Neural cell (in vitro differentiated cells): ENCODE measurements around the gene SLX4IP. TPM values are rescaled to one million over a fixed set of nuclear protein-coding genes. Genes with fewer than 3 reads are reported as not detected.

Experiments used
- H2AFZ ChIP-seq: fragments of 200-600, 300-800 bp; sonication (generic), shearing (Covaris generic); 2 replicates; pipeline ENCODE4 v1.6.0; 2014; ENCODE audit warnings: low read depth, mild to moderate bottlenecking, antibody characterized with exemption, low read length, moderate library complexity
- H3F3A ChIP-seq: fragments of 200-600 bp; shearing (Covaris generic); 2 replicates; pipeline ENCODE4 v1.6.1; 2016; ENCODE audit warnings: mild to moderate bottlenecking, moderate library complexity, mixed read lengths, antibody characterized with exemption, low read length; ENCODE audit not compliant: insufficient read depth, poor library complexity, severe bottlenecking
- H3K27ac ChIP-seq: fragments of 200-600, 300-800 bp; sonication (generic), shearing (Covaris generic); 2 replicates; pipeline ENCODE4 v1.5.1; 2014; ENCODE audit warnings: mild to moderate bottlenecking, low read length, moderate library complexity
- H3K27me3 ChIP-seq: fragments of 300-800, 200-600 bp; sonication (generic), shearing (Covaris generic); 2 replicates; pipeline ENCODE4 v1.6.0; 2014; ENCODE audit warnings: mild to moderate bottlenecking, low read depth, low read length, moderate library complexity; ENCODE audit not compliant: insufficient read depth
- H3K36me3 ChIP-seq: fragments of 300-800, 200-600 bp; sonication (generic), shearing (Covaris generic); 2 replicates; pipeline ENCODE4 v1.5.1; 2014; ENCODE audit warnings: mild to moderate bottlenecking, antibody characterized with exemption, low read length, moderate library complexity; ENCODE audit not compliant: insufficient read depth
- H3K4me2 ChIP-seq: fragments of 300-800, 200-600 bp; sonication (generic), shearing (Covaris generic); 2 replicates; pipeline ENCODE4 v1.6.0; 2014; ENCODE audit warnings: mild to moderate bottlenecking, low read length
- H3K4me3 ChIP-seq: fragments of 300-800, 200-600 bp; sonication (generic), shearing (Covaris generic); 2 replicates; pipeline ENCODE4 v1.5.1; 2014; ENCODE audit warnings: mild to moderate bottlenecking, low read length, moderate library complexity
- H3K79me2 ChIP-seq: fragments of 200-600 bp; shearing (Covaris generic); replicated peaks from 2 replicates; pipeline ENCODE4 v1.6.0; 2014; ENCODE audit warnings: mild to moderate bottlenecking, low read length, moderate library complexity; ENCODE audit not compliant: insufficient read depth
- H3K9ac ChIP-seq: fragments of 300-800, 200-600 bp; sonication (generic), shearing (Covaris generic); 2 replicates; pipeline ENCODE4 v1.6.1; 2016; ENCODE audit warnings: mild to moderate bottlenecking, low read length, mixed read lengths
- H3K9me2 ChIP-seq: fragments of 200-600 bp; shearing (Covaris generic); 2 replicates; pipeline ENCODE4 v1.6.1; 2016; ENCODE audit warnings: mild to moderate bottlenecking, low read length, mixed read lengths; ENCODE audit not compliant: insufficient read depth
- H3K9me3 ChIP-seq: fragments of 200-600, 300-800 bp; sonication (generic), shearing (Covaris generic); 2 replicates; pipeline ENCODE4 v1.6.1; 2016; ENCODE audit warnings: mild to moderate bottlenecking, mixed run types, low read length, moderate library complexity, mixed read lengths
- H4K20me1 ChIP-seq: fragments of 200-600 bp; shearing (Covaris generic); 2 replicates; pipeline ENCODE4 v1.6.1; 2016; ENCODE audit warnings: mild to moderate bottlenecking, mixed run types; ENCODE audit not compliant: insufficient read depth
- EP300 ChIP-seq: fragments of 450-650 bp; conservative IDR thresholded peaks from 2 replicates; pipeline ENCODE4 v1.6.1; 2014; ENCODE audit warnings: antibody characterized with exemption, mild to moderate bottlenecking, moderate library complexity; ENCODE audit not compliant: poor library complexity, severe bottlenecking
- EZH2 ChIP-seq: fragments of 200-600, 300-800 bp; shearing (Covaris generic), sonication (generic); IDR thresholded peaks from 2 replicates; pipeline ENCODE4 v1.6.1; 2014; ENCODE audit warnings: antibody characterized with exemption, low read length, borderline replicate concordance, mild to moderate bottlenecking; ENCODE audit not compliant: insufficient read depth, poor library complexity, severe bottlenecking
- MXI1 ChIP-seq: fragments of 450-650 bp; conservative IDR thresholded peaks from 2 replicates; pipeline ENCODE4 v1.6.1; 2014; ENCODE audit warnings: antibody characterized with exemption, mild to moderate bottlenecking; ENCODE audit not compliant: poor library complexity, severe bottlenecking
- POLR2AphosphoS5 ChIP-seq: IDR thresholded peaks from 2 replicates; pipeline ENCODE4 v1.6.1; 2012
- RAD21 ChIP-seq: fragments of 450-650 bp; conservative IDR thresholded peaks from 2 replicates; pipeline ENCODE4 v1.6.1; 2014; ENCODE audit warnings: antibody characterized with exemption, mild to moderate bottlenecking, moderate library complexity
- SMC3 ChIP-seq: fragments of 450-650 bp; conservative IDR thresholded peaks from 2 replicates; pipeline ENCODE4 v1.6.1; 2014; ENCODE audit warnings: antibody characterized with exemption, mild to moderate bottlenecking, moderate library complexity; ENCODE audit not compliant: poor library complexity
- TAF1 ChIP-seq: IDR thresholded peaks from 2 replicates; pipeline ENCODE4 v1.6.1; 2012; ENCODE audit warnings: low read depth
- polyA plus RNA-seq: library from polyadenylated mRNA; depleted of rRNA; stranded (reverse); fragments of >200 nt; gene quantifications from 2 replicates; pipeline ENCODE4 v1.2.3, GENCODE V29; 2014
- TF ChIP-seq, protein P1 (sequence below): IDR thresholded peaks from 2 replicates; pipeline ENCODE4 v1.6.1; 2012; ENCODE audit warnings: borderline replicate concordance
- TF ChIP-seq, protein P2 (sequence below): fragments of 450-650 bp; IDR thresholded peaks from 2 replicates; pipeline ENCODE4 v1.5.1; 2014; ENCODE audit warnings: antibody characterized with exemption, mild to moderate bottlenecking, moderate library complexity; ENCODE audit not compliant: poor library complexity, severe bottlenecking

Gene SLX4IP
- polyA plus RNA-seq, 1 donor from 2014 or later, result 6.4 TPM

DNA sequence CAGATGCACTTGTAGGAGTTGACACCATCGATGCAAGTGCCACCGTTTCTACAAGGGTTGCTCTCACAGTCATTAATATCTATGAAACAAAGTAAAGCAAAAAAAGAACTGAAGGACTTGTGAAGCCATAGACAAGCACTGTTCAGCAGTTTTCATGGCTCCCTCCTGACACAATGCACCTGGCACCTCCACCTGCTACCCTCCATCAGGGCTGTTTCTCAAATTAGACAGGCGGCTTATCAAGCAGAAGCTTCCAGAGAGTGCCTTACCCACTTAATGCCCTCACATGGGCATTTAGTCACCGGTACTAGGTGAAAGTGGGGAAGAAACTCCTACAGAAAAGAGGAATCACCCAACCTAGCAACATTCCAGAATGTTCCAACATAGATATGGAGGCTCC is 210.9 kb downstream of the SLX4IP start:
- Histone ChIP-seq H3K27ac (no peak overlapping the region), H3K36me3 (peaks cover 25% of the 10 kb centered on the region), H3F3A (no peaks in the 10 kb centered on the region), H3K4me3 (no peak overlapping the region), H3K4me2 (no peak overlapping the region), H3K9ac (no peak overlapping the region), H3K27me3 (no peaks in the 10 kb centered on the region), H3K9me3 (no peaks in the 10 kb centered on the region), H3K79me2 (no peaks in the 10 kb centered on the region), H2AFZ (no peak overlapping the region), H4K20me1 (no peaks in the 10 kb centered on the region), H3K9me2 (no peaks in the 10 kb centered on the region)
- TF ChIP-seq, protein P1, sequence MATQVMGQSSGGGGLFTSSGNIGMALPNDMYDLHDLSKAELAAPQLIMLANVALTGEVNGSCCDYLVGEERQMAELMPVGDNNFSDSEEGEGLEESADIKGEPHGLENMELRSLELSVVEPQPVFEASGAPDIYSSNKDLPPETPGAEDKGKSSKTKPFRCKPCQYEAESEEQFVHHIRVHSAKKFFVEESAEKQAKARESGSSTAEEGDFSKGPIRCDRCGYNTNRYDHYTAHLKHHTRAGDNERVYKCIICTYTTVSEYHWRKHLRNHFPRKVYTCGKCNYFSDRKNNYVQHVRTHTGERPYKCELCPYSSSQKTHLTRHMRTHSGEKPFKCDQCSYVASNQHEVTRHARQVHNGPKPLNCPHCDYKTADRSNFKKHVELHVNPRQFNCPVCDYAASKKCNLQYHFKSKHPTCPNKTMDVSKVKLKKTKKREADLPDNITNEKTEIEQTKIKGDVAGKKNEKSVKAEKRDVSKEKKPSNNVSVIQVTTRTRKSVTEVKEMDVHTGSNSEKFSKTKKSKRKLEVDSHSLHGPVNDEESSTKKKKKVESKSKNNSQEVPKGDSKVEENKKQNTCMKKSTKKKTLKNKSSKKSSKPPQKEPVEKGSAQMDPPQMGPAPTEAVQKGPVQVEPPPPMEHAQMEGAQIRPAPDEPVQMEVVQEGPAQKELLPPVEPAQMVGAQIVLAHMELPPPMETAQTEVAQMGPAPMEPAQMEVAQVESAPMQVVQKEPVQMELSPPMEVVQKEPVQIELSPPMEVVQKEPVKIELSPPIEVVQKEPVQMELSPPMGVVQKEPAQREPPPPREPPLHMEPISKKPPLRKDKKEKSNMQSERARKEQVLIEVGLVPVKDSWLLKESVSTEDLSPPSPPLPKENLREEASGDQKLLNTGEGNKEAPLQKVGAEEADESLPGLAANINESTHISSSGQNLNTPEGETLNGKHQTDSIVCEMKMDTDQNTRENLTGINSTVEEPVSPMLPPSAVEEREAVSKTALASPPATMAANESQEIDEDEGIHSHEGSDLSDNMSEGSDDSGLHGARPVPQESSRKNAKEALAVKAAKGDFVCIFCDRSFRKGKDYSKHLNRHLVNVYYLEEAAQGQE, result no peak
- TF ChIP-seq MXI1 (no peak), EZH2 (no peak), SMC3 (no peak), EP300 (no peak), TAF1 (no peak), POLR2AphosphoS5 (no peak), RAD21 (no peak)
- TF ChIP-seq, protein P2, sequence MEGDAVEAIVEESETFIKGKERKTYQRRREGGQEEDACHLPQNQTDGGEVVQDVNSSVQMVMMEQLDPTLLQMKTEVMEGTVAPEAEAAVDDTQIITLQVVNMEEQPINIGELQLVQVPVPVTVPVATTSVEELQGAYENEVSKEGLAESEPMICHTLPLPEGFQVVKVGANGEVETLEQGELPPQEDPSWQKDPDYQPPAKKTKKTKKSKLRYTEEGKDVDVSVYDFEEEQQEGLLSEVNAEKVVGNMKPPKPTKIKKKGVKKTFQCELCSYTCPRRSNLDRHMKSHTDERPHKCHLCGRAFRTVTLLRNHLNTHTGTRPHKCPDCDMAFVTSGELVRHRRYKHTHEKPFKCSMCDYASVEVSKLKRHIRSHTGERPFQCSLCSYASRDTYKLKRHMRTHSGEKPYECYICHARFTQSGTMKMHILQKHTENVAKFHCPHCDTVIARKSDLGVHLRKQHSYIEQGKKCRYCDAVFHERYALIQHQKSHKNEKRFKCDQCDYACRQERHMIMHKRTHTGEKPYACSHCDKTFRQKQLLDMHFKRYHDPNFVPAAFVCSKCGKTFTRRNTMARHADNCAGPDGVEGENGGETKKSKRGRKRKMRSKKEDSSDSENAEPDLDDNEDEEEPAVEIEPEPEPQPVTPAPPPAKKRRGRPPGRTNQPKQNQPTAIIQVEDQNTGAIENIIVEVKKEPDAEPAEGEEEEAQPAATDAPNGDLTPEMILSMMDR, result no peak

DNA sequence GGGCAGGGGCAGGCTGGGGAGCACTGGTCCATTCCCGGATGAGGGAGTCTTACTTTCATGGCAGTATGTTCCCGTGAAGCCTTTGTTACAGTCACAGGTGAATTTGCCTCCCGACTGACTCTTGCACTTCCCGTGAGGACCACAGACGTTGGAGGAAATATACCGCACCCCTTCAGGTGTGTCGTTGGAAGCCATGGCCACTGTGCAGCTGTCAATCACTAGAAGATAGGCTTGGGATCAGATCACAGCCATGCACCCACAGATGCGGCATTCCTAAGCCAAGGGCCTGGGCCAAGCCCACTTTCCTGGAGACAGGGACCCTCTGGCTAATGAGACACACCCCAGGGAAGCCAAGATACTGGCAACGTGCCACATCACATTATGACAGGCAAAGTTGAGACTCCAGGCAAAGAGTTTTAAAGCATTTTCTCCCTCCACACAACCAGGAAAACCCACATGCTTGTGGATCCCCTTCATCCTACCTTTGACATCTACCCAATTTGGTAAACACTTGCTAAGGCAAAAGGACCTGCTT is 211.8 kb downstream of the SLX4IP start:
- Histone ChIP-seq H4K20me1 (no peaks in the 10 kb centered on the region), H3K9me2 (no peaks in the 10 kb centered on the region), H3K27ac (no peak overlapping the region), H3K9me3 (no peaks in the 10 kb centered on the region), H3K27me3 (no peaks in the 10 kb centered on the region), H3K9ac (no peak overlapping the region), H3F3A (no peaks in the 10 kb centered on the region), H3K79me2 (no peaks in the 10 kb centered on the region), H2AFZ (no peak overlapping the region), H3K4me2 (no peak overlapping the region), H3K36me3 (peaks cover 17% of the 10 kb centered on the region), H3K4me3 (no peak overlapping the region)
- TF ChIP-seq EP300, result no peak
- no peak for TF ChIP-seq POLR2AphosphoS5
- TF ChIP-seq SMC3, result no peak
- TF ChIP-seq EZH2, result no peak
- TF ChIP-seq, protein P2, result no peak
- no peak for TF ChIP-seq TAF1
- no peak for TF ChIP-seq RAD21
- TF ChIP-seq, protein P1, result no peak
- no peak for TF ChIP-seq MXI1
